Measurements from ENCODE around the gene ALG9. TPM values are rescaled to one million over a fixed set of nuclear protein-coding genes. Genes with fewer than 3 reads are reported as not detected.

ALG9 gene
- total and polyA plus RNA-seq, 7 donors: 9.6 to 21.9 (median 15.3) TPM

DNA sequence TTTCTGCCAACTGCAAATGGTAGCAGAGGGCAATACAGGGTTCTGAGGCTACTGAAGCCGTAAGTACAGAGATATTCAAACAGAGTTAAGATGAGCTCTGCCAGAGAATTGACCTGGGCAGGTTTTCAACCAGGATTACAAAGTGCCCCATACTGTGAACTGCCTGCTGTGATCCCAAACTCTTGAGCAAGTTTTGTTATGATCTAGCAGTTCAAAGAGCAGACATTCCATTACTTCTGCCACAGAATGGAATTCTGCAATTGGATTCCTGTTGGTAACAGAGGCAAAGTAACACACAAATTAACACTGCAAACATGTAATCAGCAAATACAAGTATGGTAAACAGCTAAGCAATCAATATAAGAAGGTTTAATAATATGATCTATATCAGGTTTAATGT is 31.2 kb downstream of the ALG9 start:
- H3K27me3 ChIP-seq (ENCODE audit: insufficient read depth in 3 of 3, low read length in 2 of 3): no peaks in the 10 kb centered on the region
- H3K4me3 ChIP-seq: no peak overlapping the region
- 33 to 59% (median 33%) methylated on average over 1 of the region's 1 CpG for WGBS, 3 donors
- H3K27ac ChIP-seq: peak overlapping the region; percentile 83
- no peaks in the 10 kb centered on the region for H3K9me3 ChIP-seq
- H3K4me1 ChIP-seq: peaks cover 40% of the 10 kb centered on the region
- intact Hi-C loops (cut with DNase I): loop anchor here (5.0 kb wide), 4 partner anchors 63 to 273 kb away; partner anchors contain the start of gene SIK2 (in 1 of the 2)
- H3K36me3 ChIP-seq (ENCODE audit: insufficient read depth in 1 of 2, low read depth in 1 of 2): peaks cover 2 to 66% of the 10 kb centered on the region in 2 donors
- ATAC-seq: peak in 1 of 4 donors; percentile 20
- no peak for DNase-seq
- TF ChIP-seq, protein P1, sequence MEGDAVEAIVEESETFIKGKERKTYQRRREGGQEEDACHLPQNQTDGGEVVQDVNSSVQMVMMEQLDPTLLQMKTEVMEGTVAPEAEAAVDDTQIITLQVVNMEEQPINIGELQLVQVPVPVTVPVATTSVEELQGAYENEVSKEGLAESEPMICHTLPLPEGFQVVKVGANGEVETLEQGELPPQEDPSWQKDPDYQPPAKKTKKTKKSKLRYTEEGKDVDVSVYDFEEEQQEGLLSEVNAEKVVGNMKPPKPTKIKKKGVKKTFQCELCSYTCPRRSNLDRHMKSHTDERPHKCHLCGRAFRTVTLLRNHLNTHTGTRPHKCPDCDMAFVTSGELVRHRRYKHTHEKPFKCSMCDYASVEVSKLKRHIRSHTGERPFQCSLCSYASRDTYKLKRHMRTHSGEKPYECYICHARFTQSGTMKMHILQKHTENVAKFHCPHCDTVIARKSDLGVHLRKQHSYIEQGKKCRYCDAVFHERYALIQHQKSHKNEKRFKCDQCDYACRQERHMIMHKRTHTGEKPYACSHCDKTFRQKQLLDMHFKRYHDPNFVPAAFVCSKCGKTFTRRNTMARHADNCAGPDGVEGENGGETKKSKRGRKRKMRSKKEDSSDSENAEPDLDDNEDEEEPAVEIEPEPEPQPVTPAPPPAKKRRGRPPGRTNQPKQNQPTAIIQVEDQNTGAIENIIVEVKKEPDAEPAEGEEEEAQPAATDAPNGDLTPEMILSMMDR (IDR thresholded peaks at IDR 0.05): no peak

DNA sequence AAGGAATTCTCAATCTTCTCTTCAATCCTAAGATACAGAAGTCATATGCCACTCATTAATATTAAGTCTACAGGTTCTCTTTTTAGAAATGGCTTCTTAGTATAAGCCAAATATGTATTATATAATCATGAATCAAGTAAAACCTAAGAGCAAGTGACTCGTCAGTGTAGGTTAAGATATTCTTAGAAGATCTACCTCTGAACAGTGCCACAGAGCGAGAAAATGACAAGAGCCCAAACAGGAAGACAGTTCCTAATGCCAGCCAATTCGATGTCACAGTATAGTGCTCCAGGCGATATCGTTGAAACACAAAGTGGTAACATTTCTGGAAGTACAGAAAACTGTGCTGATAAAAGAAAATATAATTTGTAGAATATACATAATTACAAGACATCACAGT is 33.3 kb downstream of the ALG9 start:
- Histone ChIP-seq H3K9me3 (no peaks in the 10 kb centered on the region), H3K4me1 (peaks cover 56% of the 10 kb centered on the region), H3K27me3 (ENCODE audit: insufficient read depth in 3 of 3, low read length in 2 of 3) (no peaks in the 10 kb centered on the region), H3K36me3 (ENCODE audit: insufficient read depth in 1 of 2, low read depth in 1 of 2) (peaks cover 6 to 51% of the 10 kb centered on the region in 2 donors), H3K27ac (peak overlapping the region; percentile 83), H3K4me3 (no peak overlapping the region)
- intact Hi-C loops (cut with DNase I): no loop called here
- DNase-seq: no peak
- WGBS, 3 donors: 43 to 77% (median 51%) methylated on average over 5 of the region's 5 CpGs
- peak in 1 of 4 donors; percentile 36 for ATAC-seq
- TF ChIP-seq, protein P1 (IDR thresholded peaks at IDR 0.05): no peak

DNA sequence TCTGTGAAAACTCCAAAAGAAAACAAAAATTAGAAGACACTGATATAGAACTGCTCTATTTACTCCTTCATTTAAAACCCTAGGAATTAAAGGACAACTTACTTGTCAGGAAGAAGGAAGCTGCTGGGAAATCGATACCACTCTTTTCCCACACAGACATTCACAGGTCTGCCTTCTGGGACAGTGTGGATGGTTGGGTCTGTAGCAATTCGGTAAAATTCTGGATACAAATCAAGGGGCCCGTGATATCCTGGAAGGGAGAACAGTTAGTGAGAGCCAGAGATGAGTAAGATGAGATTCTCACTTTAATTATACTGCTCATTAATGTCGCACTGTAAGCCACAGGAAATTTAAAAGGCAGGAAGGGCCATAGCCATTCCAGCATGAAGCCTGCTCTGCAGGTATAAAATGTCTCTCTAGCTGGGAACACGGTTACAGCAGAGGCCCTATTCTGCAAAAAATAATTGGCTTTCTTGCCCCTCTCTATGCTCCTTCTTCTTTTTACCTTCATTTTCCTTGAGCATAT is 34.0 kb downstream of the ALG9 start:
- Histone ChIP-seq H3K27me3 (ENCODE audit: insufficient read depth in 3 of 3, low read length in 2 of 3) (no peaks in the 10 kb centered on the region), H3K4me1 (peaks cover 58% of the 10 kb centered on the region), H3K27ac (peak overlapping the region; percentile 83), H3K4me3 (no peak overlapping the region), H3K9me3 (no peaks in the 10 kb centered on the region), H3K36me3 (ENCODE audit: insufficient read depth in 1 of 2, low read depth in 1 of 2) (peaks cover 6 to 45% of the 10 kb centered on the region in 2 donors)
- TF ChIP-seq, protein P1 (IDR thresholded peaks at IDR 0.05): no peak
- DNase-seq (no peak), ATAC-seq (peak; percentile 43 to 75 (median 62))
- 39 to 61% (median 41%) methylated on average over 5 of the region's 5 CpGs for WGBS, 3 donors
- intact Hi-C loops (cut with DNase I): no loop called here

DNA sequence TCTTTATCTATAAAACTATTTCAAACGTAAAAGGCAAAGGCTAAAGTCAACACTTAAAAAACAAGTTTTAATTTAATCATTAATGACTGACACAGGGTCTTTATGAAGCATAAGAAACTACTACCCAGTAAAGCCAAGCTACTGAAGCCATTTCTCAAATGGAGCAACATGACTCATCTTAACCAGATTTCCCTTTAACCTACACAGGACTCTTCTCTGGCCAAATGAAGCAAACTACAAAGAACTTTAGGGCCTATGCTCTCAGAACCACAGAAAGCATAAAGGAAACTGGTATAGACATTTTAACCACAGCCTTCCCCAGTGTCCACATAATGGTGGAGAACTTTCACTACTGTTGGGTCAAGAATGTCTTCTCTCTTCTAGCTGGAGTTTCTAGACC is 34.7 kb downstream of the ALG9 start:
- Histone ChIP-seq H3K27me3 (ENCODE audit: insufficient read depth in 3 of 3, low read length in 2 of 3) (no peaks in the 10 kb centered on the region), H3K4me1 (peaks cover 57% of the 10 kb centered on the region), H3K27ac (peak overlapping the region; percentile 83), H3K4me3 (no peak overlapping the region), H3K9me3 (no peaks in the 10 kb centered on the region), H3K36me3 (ENCODE audit: insufficient read depth in 1 of 2, low read depth in 1 of 2) (peaks cover 6 to 38% of the 10 kb centered on the region in 2 donors)
- intact Hi-C loops (cut with DNase I): no loop called here
- TF ChIP-seq, protein P1 (IDR thresholded peaks at IDR 0.05): no peak
- ATAC-seq (peak; percentile 48 to 60 (median 58)), DNase-seq (no peak)
- WGBS, 3 donors: 94 to 100% (median 94%) methylated on average over 1 of the region's 1 CpG

DNA sequence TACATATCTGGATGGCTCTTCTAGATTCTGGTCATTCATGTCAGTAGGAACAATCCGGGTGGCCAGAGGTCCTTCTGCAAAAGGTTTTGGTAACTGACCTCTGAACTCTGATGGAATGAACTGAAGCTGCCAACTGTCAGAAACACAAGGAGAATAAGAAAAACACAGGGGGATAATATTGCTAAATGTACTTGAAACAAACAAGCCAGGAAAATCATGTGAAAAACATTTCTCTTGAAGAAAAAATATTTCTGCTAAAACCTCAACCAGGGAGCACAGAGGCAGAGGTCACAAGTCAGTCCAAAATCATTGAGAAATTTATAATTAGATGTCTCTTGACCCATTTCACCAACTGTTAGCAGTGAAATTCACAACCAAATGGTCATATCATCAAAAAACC is 35.2 kb downstream of the ALG9 start:
- 73 to 81% (median 79%) methylated on average over 1 of the region's 1 CpG for WGBS, 3 donors
- peaks cover 6 to 39% of the 10 kb centered on the region in 2 donors for H3K36me3 ChIP-seq (ENCODE audit: insufficient read depth in 1 of 2, low read depth in 1 of 2)
- H3K9me3 ChIP-seq: no peaks in the 10 kb centered on the region
- ATAC-seq: no peak
- H3K4me1 ChIP-seq: peaks cover 54% of the 10 kb centered on the region
- intact Hi-C loops (cut with DNase I): no loop called here
- H3K27ac ChIP-seq: peak overlapping the region; percentile 83
- no peak for DNase-seq
- TF ChIP-seq, protein P1 (IDR thresholded peaks at IDR 0.05): no peak
- H3K4me3 ChIP-seq: no peak overlapping the region
- H3K27me3 ChIP-seq (ENCODE audit: insufficient read depth in 3 of 3, low read length in 2 of 3): no peaks in the 10 kb centered on the region
